LNCaP clone FGC (cell line): ENCODE measurements around the gene TMPRSS9.
A peak's percentile ranks its signal among the peaks of the same experiment; 100 is the strongest.

Source experiments
- DNase-seq: peaks from one replicate; pipeline ENCODE4 v3.0.0-alpha.2; 2011; ENCODE audit warnings: low read depth
- H3K4me3 ChIP-seq: 2 replicates; pipeline ENCODE4 v1.5.1; 2011; ENCODE audit warnings: mild to moderate bottlenecking, low read depth, low read length, control low read depth
- TF ChIP-seq, protein P1 (sequence below): IDR thresholded peaks from 2 replicates; pipeline ENCODE4 v1.5.1; 2012; ENCODE audit warnings: mild to moderate bottlenecking; ENCODE audit not compliant: control insufficient read depth, insufficient read depth; ENCODE audit errors: extremely low read depth

The TMPRSS9 gene

GRCh38 chr19:2329501-2329916 lies 30.6 kb upstream of the TMPRSS9 start:
- DNase-seq: no peak
- TF ChIP-seq, protein P1, sequence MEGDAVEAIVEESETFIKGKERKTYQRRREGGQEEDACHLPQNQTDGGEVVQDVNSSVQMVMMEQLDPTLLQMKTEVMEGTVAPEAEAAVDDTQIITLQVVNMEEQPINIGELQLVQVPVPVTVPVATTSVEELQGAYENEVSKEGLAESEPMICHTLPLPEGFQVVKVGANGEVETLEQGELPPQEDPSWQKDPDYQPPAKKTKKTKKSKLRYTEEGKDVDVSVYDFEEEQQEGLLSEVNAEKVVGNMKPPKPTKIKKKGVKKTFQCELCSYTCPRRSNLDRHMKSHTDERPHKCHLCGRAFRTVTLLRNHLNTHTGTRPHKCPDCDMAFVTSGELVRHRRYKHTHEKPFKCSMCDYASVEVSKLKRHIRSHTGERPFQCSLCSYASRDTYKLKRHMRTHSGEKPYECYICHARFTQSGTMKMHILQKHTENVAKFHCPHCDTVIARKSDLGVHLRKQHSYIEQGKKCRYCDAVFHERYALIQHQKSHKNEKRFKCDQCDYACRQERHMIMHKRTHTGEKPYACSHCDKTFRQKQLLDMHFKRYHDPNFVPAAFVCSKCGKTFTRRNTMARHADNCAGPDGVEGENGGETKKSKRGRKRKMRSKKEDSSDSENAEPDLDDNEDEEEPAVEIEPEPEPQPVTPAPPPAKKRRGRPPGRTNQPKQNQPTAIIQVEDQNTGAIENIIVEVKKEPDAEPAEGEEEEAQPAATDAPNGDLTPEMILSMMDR: no peak
- peak overlapping the region; percentile 95 for H3K4me3 ChIP-seq

- H3K4me3 ChIP-seq: no peak overlapping the region
- DNase-seq: no peak
- TF ChIP-seq, protein P1: no peak
These were observed 29.8 kb upstream of the TMPRSS9 start for GRCh38 chr19:2330255-2330631.

- H3K4me3 ChIP-seq: no peak overlapping the region; the same call in 1 of the 2 replicates
- no peak for DNase-seq
- TF ChIP-seq, protein P1: no peak
These were observed 29.3 kb upstream of the TMPRSS9 start for GRCh38 chr19:2330632-2331284.

DNA sequence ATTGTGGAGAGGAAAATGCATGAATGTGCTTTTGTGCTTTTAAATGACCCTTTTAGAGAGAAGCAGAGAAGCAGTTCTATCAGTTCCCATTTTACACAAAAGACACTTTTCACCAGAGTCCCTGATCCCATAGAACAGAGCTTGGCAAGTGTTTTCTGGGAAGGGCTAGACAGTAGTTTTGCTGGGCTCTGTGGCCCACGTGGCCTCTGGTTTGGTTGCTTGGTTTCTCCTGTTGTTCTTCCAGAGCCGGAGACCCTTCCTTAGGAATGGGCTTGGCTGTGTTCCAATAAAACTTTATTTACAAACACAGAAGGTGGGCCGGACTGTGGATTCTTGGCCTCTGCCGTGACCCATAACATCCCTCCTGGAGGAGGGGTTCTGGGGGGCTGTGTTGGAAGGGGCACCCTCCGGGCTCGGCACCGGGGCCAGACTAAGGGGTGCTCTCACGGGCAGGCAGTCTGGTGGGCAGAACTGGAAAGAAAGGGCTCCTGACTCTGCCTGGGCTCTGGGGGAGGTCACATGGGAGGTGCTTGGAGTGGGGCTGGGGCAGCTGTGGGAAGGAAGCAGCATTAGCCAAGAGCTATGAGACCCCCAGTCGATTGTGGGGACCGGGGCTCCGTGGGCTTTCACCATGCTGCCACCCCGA lies 28.3 kb upstream of the TMPRSS9 start:
- no peak for DNase-seq
- TF ChIP-seq, protein P1: no peak
- H3K4me3 ChIP-seq: peak overlapping the region; percentile 9

DNA sequence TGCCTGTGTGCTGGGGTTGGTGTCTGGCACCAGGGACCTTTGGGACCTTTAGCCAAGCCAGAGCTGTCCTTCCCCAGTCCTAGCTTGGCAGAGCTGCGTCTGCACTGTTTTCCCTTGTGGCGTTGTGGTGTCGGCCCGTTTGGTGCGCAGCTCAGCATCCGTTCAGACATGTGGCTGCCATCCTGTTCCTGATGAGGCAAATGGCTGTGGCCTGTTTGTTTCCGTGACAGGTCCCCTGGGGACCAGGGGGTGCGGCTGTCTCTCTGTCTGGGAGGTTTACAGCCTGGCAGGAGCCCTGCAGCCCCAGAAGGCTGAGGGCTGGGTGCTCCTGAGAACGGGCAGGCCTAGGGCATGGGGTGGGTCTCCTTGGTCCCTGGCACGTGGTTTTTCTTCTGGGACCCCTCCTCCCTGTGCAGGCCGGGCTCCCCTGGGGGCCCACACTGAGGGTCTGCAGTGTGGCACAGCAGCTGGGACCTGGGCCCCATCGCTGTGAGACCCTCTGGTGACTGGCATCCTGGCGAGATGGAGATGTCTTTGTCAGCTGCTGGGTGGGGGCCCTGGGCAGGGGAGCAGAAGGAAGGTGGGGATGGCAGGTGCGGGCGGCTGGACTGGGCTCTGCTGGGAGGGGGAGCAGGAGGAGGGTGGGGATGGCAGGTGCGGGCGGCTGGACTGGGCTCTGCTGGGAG lies 27.6 kb upstream of the TMPRSS9 start:
- TF ChIP-seq, protein P1: no peak
- no peak overlapping the region for H3K4me3 ChIP-seq
- DNase-seq: no peak

DNA sequence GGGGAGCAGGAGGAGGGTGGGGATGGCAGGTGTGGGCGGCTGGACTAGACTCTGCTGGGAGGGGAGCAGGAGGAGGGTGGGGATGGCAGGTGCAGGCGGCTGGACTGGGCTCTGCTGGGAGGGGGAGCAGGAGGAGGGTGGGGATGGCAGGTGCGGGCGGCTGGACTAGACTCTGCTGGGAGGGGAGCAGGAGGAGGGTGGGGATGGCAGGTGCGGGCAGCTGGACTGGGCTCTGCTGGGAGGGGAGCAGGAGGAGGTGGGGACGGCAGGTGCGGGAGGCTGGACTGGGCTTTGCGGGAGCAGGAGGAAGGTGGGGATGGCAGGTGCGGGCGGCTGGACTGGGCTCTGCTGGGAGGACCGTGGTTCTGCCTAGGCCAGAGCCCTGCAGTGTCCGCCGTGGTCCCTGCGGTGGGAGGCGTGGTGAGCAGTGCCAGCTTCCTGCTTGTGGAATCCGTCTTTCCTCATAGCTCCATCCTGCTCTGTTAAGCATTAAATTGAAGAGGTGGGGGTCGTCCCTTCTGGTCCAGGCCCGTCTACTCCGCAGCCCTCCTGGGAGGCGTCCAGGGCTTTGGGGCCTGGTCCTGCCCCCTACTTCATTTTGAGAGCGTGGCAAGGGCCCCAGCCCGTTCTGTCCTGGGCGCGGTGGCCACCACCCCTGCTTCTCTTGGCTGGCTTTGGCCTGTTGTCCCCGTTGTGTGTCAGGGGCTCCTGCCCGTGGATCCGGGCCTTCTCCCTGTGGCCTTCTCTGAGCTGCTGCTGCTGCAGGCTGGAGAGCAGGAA lies 26.8 kb upstream of the TMPRSS9 start:
- DNase-seq: no peak
- H3K4me3 ChIP-seq: no peak overlapping the region
- TF ChIP-seq, protein P1: no peak
